Activated T-cell treated with anti-CD3 and anti-CD28 coated beads for 48 hours (primary cell): ENCODE results near the gene ZNF80.
"Not testable (repeated sequence)": the region's sequence is repeated elsewhere in the genome, so short reads cannot be mapped to it uniquely, and the experiment has no call there.

Experiments used
- DNase-seq: peaks from one replicate; pipeline ENCODE4 v3.0.0-alpha.2; 2020; ENCODE audit warnings: low read depth

Gene ZNF80

GRCh38 chr3:114237478-114237877 lies at the start of gene ZNF80:
Gene ZNF80 (minus strand): TSS chr3:114237578. CDS start chr3:114237074, 504 bp downstream.
- not testable (repeated sequence) for DNase-seq

GRCh38 chr3:114286266-114286665 lies 48.9 kb upstream of the ZNF80 start:
- no peak for DNase-seq

DNA sequence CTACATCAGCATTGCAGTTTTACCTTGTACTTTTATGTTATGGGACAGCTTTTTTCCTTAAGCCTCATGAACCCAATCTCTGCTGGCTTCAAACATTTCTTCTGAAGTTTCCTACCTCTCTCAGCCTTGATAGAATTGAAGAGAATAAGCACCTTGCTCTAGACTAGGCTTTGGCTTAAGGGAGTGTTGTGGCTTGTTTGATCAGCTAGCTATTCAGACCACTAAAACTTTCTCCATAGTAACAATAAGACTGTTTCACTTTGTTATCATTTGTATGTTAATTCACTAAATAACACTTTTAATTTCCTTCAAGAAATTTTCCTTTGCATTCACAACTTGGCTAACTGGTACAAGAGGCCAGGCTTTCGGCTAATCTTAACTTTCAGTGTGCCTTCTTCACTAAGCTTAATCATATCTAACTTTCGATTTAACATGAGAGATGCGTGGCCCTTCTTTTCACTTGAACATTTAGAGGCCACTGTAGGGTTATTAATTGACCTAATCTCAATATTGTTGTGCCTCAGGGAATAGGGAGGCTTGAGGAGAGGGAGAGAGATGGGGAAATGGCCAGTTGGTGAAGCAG lies 48.4 kb upstream of the ZNF80 start:
- no peak for DNase-seq

- no peak for DNase-seq
Observed at GRCh38 chr3:114284644-114285043, 47.3 kb upstream of the ZNF80 start.

DNA sequence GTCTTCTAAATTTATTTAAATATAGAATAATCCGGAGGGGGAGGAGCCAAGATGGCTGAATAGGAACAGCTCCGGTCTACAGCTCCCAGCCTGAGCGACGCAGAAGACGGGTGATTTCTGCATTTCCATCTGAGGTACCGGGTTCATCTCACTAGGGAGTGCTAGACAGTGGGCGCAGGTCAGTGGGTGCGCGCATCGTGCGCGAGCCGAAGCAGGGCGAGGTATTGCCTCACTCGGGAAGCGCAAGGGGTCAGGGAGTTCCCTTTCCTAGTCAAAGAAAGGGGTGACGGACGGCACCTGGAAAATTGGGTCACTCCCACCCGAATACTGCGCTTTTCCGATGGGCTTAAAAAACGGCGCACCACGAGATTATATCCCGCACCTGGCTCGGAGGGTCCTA lies 39.5 kb upstream of the ZNF80 start:
- DNase-seq = not testable (repeated sequence)

- no peak for DNase-seq
Observed at GRCh38 chr3:114274929-114275328, 37.6 kb upstream of the ZNF80 start.

- no peak for DNase-seq
Observed at GRCh38 chr3:114272271-114272670, 34.9 kb upstream of the ZNF80 start.

DNA sequence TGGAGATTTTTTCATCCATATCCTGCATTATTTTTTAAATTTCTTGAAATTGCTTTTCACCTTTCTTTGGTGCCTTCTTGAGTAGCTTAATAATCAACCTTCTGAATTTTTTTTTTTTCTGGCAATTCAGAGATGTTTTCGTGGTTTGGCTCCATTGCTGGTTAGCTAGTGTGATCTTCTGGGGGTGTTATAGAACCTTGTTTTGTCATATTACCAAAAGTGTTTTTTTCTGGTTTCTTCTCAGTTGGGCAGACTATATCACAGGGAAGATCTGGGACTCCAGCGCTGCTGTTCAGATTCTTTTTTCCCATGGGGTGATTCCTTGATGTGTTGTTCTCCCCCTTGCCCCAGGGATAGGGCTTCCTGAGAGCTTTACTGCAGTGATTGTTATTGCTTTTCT lies 32.6 kb upstream of the ZNF80 start:
- no peak for DNase-seq

DNA sequence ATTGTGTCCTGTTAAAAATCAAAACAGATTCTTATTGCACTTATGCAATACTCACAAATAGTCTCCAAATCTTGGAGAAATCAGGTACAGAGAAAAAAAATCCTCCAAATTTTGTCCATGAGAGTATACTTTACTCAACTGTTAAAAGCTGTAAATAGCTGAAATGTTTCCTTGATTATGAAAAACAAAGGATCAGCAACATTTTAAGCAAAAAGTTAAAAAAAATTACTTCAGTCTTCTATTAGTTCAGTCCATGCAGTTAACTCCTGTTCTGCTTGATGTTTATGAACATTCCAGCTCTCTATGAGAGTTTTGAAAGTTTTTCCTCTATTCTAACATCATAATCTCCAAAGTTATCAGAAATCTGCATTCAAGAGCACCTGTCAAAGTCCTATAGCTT lies 22.8 kb upstream of the ZNF80 start:
- DNase-seq = no peak

DNA sequence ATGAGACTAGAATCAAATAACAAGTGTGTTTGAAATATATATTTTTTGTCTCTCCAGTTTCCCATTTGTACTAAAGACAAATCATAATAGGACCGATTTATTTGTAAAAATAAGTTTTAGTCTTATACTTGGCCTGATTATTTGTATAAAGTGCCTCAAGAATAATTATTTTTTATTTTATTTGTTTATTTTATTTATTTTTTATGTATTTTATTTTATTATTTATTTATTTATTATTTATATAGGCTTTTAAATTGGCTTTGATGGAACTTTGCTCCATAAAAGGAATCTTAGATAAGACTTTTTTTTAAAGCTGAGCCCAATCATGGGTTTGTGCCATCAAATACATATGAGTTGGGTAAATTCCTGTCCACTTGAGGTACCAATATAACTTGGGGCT lies 22.2 kb upstream of the ZNF80 start:
- no peak for DNase-seq

DNA sequence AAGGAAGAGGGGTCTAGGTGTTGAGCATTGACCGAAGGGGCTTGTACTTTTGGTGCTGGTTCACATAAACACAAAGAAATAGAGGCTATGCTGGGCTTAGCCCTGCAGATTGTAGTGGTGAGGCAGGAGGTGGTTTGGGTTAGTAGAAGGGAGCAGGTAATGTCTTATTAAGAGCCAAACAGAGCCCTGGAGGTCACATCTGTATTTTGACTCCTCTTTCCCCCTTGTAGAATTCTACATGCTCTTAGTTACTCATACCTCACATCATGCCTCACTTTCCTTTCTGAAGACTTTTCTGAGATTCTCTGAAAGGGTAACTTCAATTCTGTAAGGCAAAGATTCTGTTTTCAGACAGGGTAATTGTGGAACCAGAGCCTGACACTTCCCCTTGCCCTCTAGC lies 16.1 kb upstream of the ZNF80 start:
- no peak for DNase-seq

- no peak for DNase-seq
Observed at GRCh38 chr3:114252954-114253353, 15.6 kb upstream of the ZNF80 start.

DNA sequence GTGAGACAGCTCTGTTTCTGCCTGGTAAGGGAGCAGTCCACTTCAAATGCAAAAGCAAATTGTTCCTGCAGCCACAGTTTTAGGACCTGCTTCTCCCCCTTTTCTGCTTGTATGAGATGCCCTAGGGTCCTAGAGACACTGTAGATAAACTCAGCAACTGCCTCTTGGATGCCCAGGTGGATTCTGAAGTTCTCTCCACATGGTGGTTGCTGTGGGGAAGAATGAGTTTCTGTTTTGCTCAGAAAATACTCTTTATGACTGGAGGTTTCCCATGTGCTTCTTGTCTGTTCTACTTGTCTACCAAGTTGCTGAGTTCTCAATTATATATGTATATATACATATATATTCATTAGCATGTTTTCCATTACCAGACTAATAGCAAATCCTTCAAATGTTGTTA lies 5.6 kb upstream of the ZNF80 start:
- DNase-seq = no peak

DNA sequence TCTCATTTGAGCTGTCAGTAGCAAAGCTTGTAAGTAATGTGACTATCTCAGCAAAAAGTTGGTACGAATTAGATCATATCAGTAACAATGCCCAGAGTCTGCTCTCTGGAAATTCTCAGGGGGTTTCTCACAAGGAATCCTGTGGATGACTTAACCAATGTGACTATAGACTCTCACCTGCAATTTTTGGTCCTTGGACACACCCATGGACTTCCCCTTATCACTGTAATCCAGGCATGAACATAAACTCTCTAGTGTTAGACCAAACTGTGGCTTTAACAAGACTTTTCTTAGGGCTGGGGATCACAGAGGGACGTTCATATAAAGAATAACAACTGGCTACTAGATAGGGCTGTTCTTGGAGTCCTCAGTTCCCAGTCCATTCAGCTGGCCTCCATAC lies 3.9 kb upstream of the ZNF80 start:
- no peak for DNase-seq

DNA sequence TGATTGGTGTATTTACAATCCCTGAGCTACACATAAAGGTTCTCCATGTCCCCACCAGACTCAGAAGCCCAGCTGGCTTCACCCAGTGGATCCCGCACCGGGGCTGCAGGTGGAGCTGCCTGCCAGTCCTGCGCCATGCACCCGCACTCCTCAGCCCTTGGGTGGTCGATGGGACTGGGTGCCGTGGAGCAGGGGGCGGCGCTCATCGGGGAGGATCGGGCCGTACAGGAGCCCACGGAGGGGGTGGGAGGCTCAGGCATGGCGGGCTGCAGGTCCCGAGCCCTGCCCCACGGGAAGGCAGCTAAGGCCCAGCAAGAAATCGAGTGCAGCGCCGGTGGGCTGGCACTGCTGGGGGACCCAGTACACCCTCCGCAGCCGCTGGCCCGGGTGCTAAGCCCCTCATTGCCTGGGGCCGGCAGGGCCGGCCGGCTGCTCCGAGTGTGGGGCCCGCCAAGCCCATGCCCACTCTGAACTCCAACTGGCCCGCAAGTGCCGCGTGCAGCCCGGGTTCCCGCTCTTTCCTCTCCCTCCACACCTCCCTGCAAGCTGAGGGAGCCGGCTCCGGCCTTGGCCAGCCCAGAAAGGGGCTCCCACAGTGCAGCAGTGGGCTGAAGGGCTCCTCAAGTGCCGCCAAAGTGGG lies 888 bp upstream of the ZNF80 start:
- DNase-seq = not testable (repeated sequence)

DNA sequence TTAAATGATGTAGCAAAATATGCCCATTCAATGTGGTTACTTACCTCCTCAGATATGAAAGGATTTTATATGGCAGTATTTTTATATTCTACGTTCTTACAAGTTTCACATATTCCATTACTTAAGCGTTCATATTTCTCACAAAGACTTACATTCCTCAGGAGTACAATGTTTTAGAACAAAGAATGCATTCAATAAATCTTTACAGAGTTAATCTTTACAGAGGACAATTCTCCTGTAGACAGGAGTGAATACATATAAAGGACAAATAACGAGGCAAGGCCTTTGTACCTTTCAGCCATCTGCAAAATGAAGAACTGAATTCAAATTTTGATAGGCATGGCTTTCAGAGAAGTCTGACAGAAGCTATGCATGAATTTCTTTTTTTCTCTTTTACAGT lies 1.9 kb downstream of the ZNF80 start:
- DNase-seq = no peak

DNA sequence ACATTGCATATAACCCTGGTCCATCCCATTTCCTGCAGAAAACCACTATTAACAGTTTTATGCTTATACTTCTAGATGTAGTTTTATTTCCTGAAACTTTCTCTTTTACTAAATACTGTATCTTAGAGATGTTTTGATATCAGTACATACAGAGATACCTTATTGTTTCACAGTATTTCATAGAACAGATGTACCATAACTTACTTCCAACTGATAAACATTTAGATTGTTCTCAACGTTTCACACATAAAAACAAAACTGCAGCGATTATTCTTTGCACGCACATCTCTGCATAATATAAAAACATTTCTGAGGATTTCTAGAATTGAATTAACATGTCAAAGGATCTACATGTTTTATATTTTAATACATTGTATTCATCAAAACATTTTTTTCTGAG lies 2.6 kb downstream of the ZNF80 start:
- no peak for DNase-seq

GRCh38 chr3:114231616-114232015 lies 5.8 kb downstream of the ZNF80 start:
- no peak for DNase-seq

- no peak for DNase-seq
Observed at GRCh38 chr3:114227076-114227475, 10.3 kb downstream of the ZNF80 start.

- no peak for DNase-seq
Observed at GRCh38 chr3:114226313-114226712, 11.1 kb downstream of the ZNF80 start.

- no peak for DNase-seq
Observed at GRCh38 chr3:114223143-114223542, 14.2 kb downstream of the ZNF80 start.

- DNase-seq = no peak
Observed at GRCh38 chr3:114221881-114222264, 15.5 kb downstream of the ZNF80 start.

- DNase-seq = no peak
Observed at GRCh38 chr3:114221165-114221880, 16.1 kb downstream of the ZNF80 start.

DNA sequence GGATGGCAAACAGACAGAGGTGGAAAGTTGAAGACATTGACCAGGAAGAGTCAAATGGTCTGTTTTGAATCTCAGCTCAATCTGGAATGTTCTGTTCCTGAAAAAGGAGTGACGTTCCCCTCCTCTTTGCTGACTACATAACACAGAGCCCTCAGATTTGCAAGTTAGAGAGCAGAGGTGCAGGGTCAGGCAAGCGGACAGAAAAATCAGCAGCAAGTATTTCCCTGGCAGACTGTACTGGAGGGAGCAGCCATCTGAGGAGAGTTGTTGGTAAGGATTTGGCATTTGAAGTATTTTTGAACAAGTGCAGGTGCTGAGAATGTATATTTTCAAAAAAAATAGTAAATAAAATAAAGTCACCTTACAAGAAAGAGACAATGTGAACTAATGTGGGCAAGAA lies 17.6 kb downstream of the ZNF80 start:
- no peak for DNase-seq
